SU-DHL-6 (cell line): ENCODE data around the gene FZD4.

ENCODE experiments used
- H2AFZ ChIP-seq: fragments of 200-600 bp; sonication (generic); 2 replicates; pipeline ENCODE4 v1.6.1; 2014; ENCODE audit warnings: low read depth, mild to moderate bottlenecking, moderate library complexity, mixed read lengths, antibody characterized with exemption, low read length; ENCODE audit not compliant: severe bottlenecking
- H3F3A ChIP-seq: fragments of 200-600 bp; shearing (Covaris generic); 2 replicates; pipeline ENCODE4 v1.6.0; 2016; ENCODE audit warnings: antibody characterized with exemption, mild to moderate bottlenecking; ENCODE audit not compliant: insufficient read depth
- H3K27ac ChIP-seq: fragments of 200-600 bp; sonication (generic); 2 replicates; pipeline ENCODE4 v1.5.1; 2016; ENCODE audit warnings: low read depth, mild to moderate bottlenecking, low read length, moderate library complexity, mixed read lengths
- H3K27me3 ChIP-seq: fragments of 200-600 bp; sonication (generic), shearing (Covaris generic); 2 replicates; pipeline ENCODE4 v1.6.0; 2014; ENCODE audit warnings: mild to moderate bottlenecking, low read length
- H3K36me3 ChIP-seq: fragments of 200-600 bp; sonication (generic); 2 replicates; pipeline ENCODE4 v1.6.1; 2014; ENCODE audit warnings: mild to moderate bottlenecking, low read length, mixed read lengths
- H3K4me2 ChIP-seq: fragments of 300-600, 200-600 bp; shearing (Covaris generic), sonication (generic); 2 replicates; pipeline ENCODE4 v1.6.0; 2014; ENCODE audit warnings: low read length, low read depth, mild to moderate bottlenecking; ENCODE audit not compliant: poor library complexity, severe bottlenecking
- H3K4me3 ChIP-seq: fragments of 200-600 bp; sonication (generic); 2 replicates; pipeline ENCODE4 v1.5.1; 2014; ENCODE audit warnings: antibody characterized with exemption, low read length, mild to moderate bottlenecking, mixed read lengths; ENCODE audit not compliant: insufficient read depth, poor library complexity, severe bottlenecking
- H3K79me2 ChIP-seq: fragments of 200-600 bp; sonication (generic); 2 replicates; pipeline ENCODE4 v1.6.1; 2014; ENCODE audit warnings: mild to moderate bottlenecking, low read length, moderate library complexity; ENCODE audit not compliant: insufficient read depth
- H3K9ac ChIP-seq: fragments of 200-600 bp; sonication (generic); 2 replicates; pipeline ENCODE4 v1.7.0; 2014; ENCODE audit warnings: mild to moderate bottlenecking, low read length
- H3K9me2 ChIP-seq: fragments of 200-600 bp; sonication (generic); replicated peaks from 2 replicates; pipeline ENCODE4 v1.6.1; 2014; ENCODE audit warnings: low read length; ENCODE audit not compliant: insufficient read depth
- H3K9me3 ChIP-seq: fragments of 200-600 bp; sonication (generic); 2 replicates; pipeline ENCODE4 v1.6.1; 2014; ENCODE audit warnings: low read length, mixed read lengths; ENCODE audit not compliant: insufficient read depth
- H4K20me1 ChIP-seq: fragments of 200-600 bp; sonication (generic); 2 replicates; pipeline ENCODE4 v1.6.1; 2014; ENCODE audit warnings: low read depth, mild to moderate bottlenecking, antibody characterized with exemption, low read length, moderate library complexity, mixed read lengths
- CTCF ChIP-seq: fragments of 200-600 bp; sonication (generic); IDR thresholded peaks from one replicate; pipeline ENCODE4 v1.5.1; 2017; ENCODE audit warnings: antibody characterized with exemption, mild to moderate bottlenecking, low read length, moderate library complexity; ENCODE audit not compliant: insufficient read depth, poor library complexity, severe bottlenecking
- EZH2phosphoT487 ChIP-seq: fragments of 200-600 bp; sonication (generic), shearing (Covaris generic); conservative IDR thresholded peaks from 2 replicates; pipeline ENCODE4 v1.6.1; 2018; ENCODE audit warnings: mild to moderate bottlenecking, antibody characterized with exemption, low read length, moderate library complexity, mixed read lengths

FZD4 gene

GRCh38 chr11:86934926-86935579, 20.1 kb downstream of the FZD4 start:
- Histone ChIP-seq H3K27me3 (no peaks in the 10 kb centered on the region), H4K20me1 (no peaks in the 10 kb centered on the region), H2AFZ (no peak overlapping the region), H3K79me2 (no peaks in the 10 kb centered on the region), H3K36me3 (no peaks in the 10 kb centered on the region), H3K27ac (no peak overlapping the region), H3K9me2 (no peaks in the 10 kb centered on the region), H3K9me3 (no peaks in the 10 kb centered on the region), H3K4me3 (no peak overlapping the region), H3K4me2 (no peak overlapping the region), H3F3A (no peaks in the 10 kb centered on the region), H3K9ac (no peak overlapping the region)
- TF ChIP-seq EZH2phosphoT487 (no peak), CTCF (no peak)

GRCh38 chr11:86934582-86934900, 20.7 kb downstream of the FZD4 start:
- Histone ChIP-seq H3K4me3 (no peak overlapping the region), H3K27ac (no peak overlapping the region), H3K36me3 (no peaks in the 10 kb centered on the region), H3K4me2 (no peak overlapping the region), H4K20me1 (no peaks in the 10 kb centered on the region), H3K9ac (no peak overlapping the region), H3K79me2 (no peaks in the 10 kb centered on the region), H3F3A (no peaks in the 10 kb centered on the region), H3K9me2 (no peaks in the 10 kb centered on the region), H3K27me3 (no peaks in the 10 kb centered on the region), H2AFZ (no peak overlapping the region), H3K9me3 (no peaks in the 10 kb centered on the region)
- TF ChIP-seq EZH2phosphoT487 (no peak), CTCF (no peak)

- Histone ChIP-seq H3K9me2 (no peaks in the 10 kb centered on the region), H3K9me3 (no peaks in the 10 kb centered on the region), H3K79me2 (no peaks in the 10 kb centered on the region), H3K4me3 (no peak overlapping the region), H2AFZ (no peak overlapping the region), H3F3A (no peaks in the 10 kb centered on the region), H3K9ac (no peak overlapping the region), H4K20me1 (no peaks in the 10 kb centered on the region), H3K4me2 (no peak overlapping the region), H3K27ac (no peak overlapping the region), H3K27me3 (no peaks in the 10 kb centered on the region), H3K36me3 (no peaks in the 10 kb centered on the region)
- TF ChIP-seq EZH2phosphoT487, result no peak
- no peak for TF ChIP-seq CTCF
These were observed 21.2 kb downstream of the FZD4 start for GRCh38 chr11:86933891-86934581.
